HG03442 (cell line): Measurements from ENCODE around the gene CHSY1.
"Not testable (repeated sequence)": the region's sequence is repeated elsewhere in the genome, so short reads cannot be mapped to it uniquely, and the experiment has no call there.

Experiments used
- ATAC-seq: cut with Tn5 transposase; IDR thresholded peaks from one replicate; pipeline ENCODE4 v1.9.1; 2021; ENCODE audit warnings: mild to moderate bottlenecking, moderate library complexity; ENCODE audit not compliant: unreplicated experiment

CHSY1 gene

GRCh38 chr15:101138086-101138660, 113.7 kb downstream of the CHSY1 start:
- no peak for ATAC-seq

- ATAC-seq, result no peak
These were observed 114.4 kb downstream of the CHSY1 start for GRCh38 chr15:101137312-101137940.

- ATAC-seq, result no peak
These were observed 115.2 kb downstream of the CHSY1 start for GRCh38 chr15:101136381-101137268.

- peak; percentile 76 for ATAC-seq
These were observed 116.2 kb downstream of the CHSY1 start for GRCh38 chr15:101135532-101136166.

GRCh38 chr15:101134780-101135179, 117.1 kb downstream of the CHSY1 start:
- no peak for ATAC-seq

- ATAC-seq, result no peak
These were observed 118.0 kb downstream of the CHSY1 start for GRCh38 chr15:101133751-101134261.

- ATAC-seq, result no peak
These were observed 118.7 kb downstream of the CHSY1 start for GRCh38 chr15:101133181-101133460.

- ATAC-seq, result no peak
These were observed 119.3 kb downstream of the CHSY1 start for GRCh38 chr15:101132390-101133180.

GRCh38 chr15:101131489-101132389, 120.1 kb downstream of the CHSY1 start:
- no peak for ATAC-seq

GRCh38 chr15:101129851-101130380, 121.9 kb downstream of the CHSY1 start:
- ATAC-seq, result no peak

GRCh38 chr15:101128221-101129015, 123.4 kb downstream of the CHSY1 start:
- no peak for ATAC-seq

- ATAC-seq, result peak; percentile 58
These were observed 124.3 kb downstream of the CHSY1 start for GRCh38 chr15:101127506-101128076.

- ATAC-seq, result peak; percentile 39
These were observed 125.0 kb downstream of the CHSY1 start for GRCh38 chr15:101126618-101127505.

GRCh38 chr15:101125881-101126428, 125.9 kb downstream of the CHSY1 start:
- not testable (repeated sequence) for ATAC-seq
